ENCODE data around the gene ADARB1.

The ADARB1 gene

GRCh38 chr21:45093035-45093532 is 18.7 kb downstream of the ADARB1 start:
- no peak for DNase-seq (ENCODE audit: low read depth, low spot score)

GRCh38 chr21:45094412-45094811 is 20.0 kb downstream of the ADARB1 start:
- no peak for DNase-seq (ENCODE audit: low read depth, low spot score)

- no peak for DNase-seq (ENCODE audit: low read depth, low spot score)
Observed at GRCh38 chr21:45095505-45095904, 21.1 kb downstream of the ADARB1 start.

- DNase-seq (ENCODE audit: low read depth, low spot score) = no peak
Observed at GRCh38 chr21:45096217-45096616, 21.8 kb downstream of the ADARB1 start.

GRCh38 chr21:45097827-45098387 is 23.5 kb downstream of the ADARB1 start:
- no peak for DNase-seq (ENCODE audit: low read depth, low spot score)

GRCh38 chr21:45098867-45099266 is 24.5 kb downstream of the ADARB1 start:
- DNase-seq (ENCODE audit: low read depth, low spot score) = no peak

GRCh38 chr21:45099571-45099970 is 25.2 kb downstream of the ADARB1 start:
- no peak for DNase-seq (ENCODE audit: low read depth, low spot score)

GRCh38 chr21:45100866-45101265 is 26.5 kb downstream of the ADARB1 start:
- no peak for DNase-seq (ENCODE audit: low read depth, low spot score)

GRCh38 chr21:45102391-45102932 is 28.1 kb downstream of the ADARB1 start:
- DNase-seq (ENCODE audit: low read depth, low spot score) = no peak

- DNase-seq (ENCODE audit: low read depth, low spot score) = no peak
Observed at GRCh38 chr21:45103971-45104520, 29.7 kb downstream of the ADARB1 start.

- no peak for DNase-seq (ENCODE audit: low read depth, low spot score)
Observed at GRCh38 chr21:45104560-45104959, 30.2 kb downstream of the ADARB1 start.

GRCh38 chr21:45105906-45106485 is 31.6 kb downstream of the ADARB1 start:
- peak; percentile 60 for DNase-seq (ENCODE audit: low read depth, low spot score)

- DNase-seq (ENCODE audit: low read depth, low spot score) = no peak
Observed at GRCh38 chr21:45108034-45108790, 33.8 kb downstream of the ADARB1 start.

- DNase-seq (ENCODE audit: low read depth, low spot score) = no peak
Observed at GRCh38 chr21:45108808-45109781, 34.7 kb downstream of the ADARB1 start.

- no peak for DNase-seq (ENCODE audit: low read depth, low spot score)
Observed at GRCh38 chr21:45109831-45110492, 35.6 kb downstream of the ADARB1 start.

- DNase-seq (ENCODE audit: low read depth, low spot score) = no peak
Observed at GRCh38 chr21:45110873-45111624, 36.7 kb downstream of the ADARB1 start.

- no peak for DNase-seq (ENCODE audit: low read depth, low spot score)
Observed at GRCh38 chr21:45111703-45112102, 37.3 kb downstream of the ADARB1 start.

- DNase-seq (ENCODE audit: low read depth, low spot score) = no peak
Observed at GRCh38 chr21:45112371-45112770, 38.0 kb downstream of the ADARB1 start.

- no peak for DNase-seq (ENCODE audit: low read depth, low spot score)
Observed at GRCh38 chr21:45113543-45113942, 39.2 kb downstream of the ADARB1 start.

GRCh38 chr21:45114072-45114471 is 39.7 kb downstream of the ADARB1 start:
- DNase-seq (ENCODE audit: low read depth, low spot score) = no peak

Measured in brain pericyte (primary cell).